WI38 (cell line): ENCODE data around the gene HDGFL3.
"Not testable (repeated sequence)": the region's sequence is repeated elsewhere in the genome, so short reads cannot be mapped to it uniquely, and the experiment has no call there.

Experiments
- H3K4me3 ChIP-seq: 2 replicates; pipeline ENCODE4 v1.5.1; 2011; ENCODE audit warnings: low read depth, mild to moderate bottlenecking, control low read depth, low read length
- TF ChIP-seq, protein P1 (sequence below): IDR thresholded peaks from 2 replicates; pipeline ENCODE4 v1.5.1; 2012; ENCODE audit warnings: low read depth, mild to moderate bottlenecking, control low read depth, low read length

The HDGFL3 gene

DNA sequence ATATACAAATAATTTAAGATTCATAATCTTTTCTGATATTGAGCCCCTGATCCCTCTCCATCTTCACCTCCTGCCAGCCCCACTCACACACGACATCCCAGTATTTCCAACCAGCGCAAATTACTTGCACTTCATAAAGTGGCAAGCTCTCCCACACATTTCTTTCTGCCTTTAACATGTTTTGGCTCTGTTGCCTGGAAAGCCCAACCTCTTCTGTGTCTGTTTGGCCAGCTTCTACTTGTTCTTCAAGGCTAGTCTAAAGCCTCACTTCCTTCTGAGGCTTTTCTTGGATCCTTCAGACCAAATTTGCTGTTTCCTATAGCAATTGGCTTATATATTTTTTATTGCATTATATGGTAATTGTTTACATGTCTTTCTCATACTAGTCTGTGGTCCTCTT, 105.3 kb downstream of the HDGFL3 start:
- H3K4me3 ChIP-seq, result no peak overlapping the region
- TF ChIP-seq, protein P1, sequence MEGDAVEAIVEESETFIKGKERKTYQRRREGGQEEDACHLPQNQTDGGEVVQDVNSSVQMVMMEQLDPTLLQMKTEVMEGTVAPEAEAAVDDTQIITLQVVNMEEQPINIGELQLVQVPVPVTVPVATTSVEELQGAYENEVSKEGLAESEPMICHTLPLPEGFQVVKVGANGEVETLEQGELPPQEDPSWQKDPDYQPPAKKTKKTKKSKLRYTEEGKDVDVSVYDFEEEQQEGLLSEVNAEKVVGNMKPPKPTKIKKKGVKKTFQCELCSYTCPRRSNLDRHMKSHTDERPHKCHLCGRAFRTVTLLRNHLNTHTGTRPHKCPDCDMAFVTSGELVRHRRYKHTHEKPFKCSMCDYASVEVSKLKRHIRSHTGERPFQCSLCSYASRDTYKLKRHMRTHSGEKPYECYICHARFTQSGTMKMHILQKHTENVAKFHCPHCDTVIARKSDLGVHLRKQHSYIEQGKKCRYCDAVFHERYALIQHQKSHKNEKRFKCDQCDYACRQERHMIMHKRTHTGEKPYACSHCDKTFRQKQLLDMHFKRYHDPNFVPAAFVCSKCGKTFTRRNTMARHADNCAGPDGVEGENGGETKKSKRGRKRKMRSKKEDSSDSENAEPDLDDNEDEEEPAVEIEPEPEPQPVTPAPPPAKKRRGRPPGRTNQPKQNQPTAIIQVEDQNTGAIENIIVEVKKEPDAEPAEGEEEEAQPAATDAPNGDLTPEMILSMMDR, result no peak

DNA sequence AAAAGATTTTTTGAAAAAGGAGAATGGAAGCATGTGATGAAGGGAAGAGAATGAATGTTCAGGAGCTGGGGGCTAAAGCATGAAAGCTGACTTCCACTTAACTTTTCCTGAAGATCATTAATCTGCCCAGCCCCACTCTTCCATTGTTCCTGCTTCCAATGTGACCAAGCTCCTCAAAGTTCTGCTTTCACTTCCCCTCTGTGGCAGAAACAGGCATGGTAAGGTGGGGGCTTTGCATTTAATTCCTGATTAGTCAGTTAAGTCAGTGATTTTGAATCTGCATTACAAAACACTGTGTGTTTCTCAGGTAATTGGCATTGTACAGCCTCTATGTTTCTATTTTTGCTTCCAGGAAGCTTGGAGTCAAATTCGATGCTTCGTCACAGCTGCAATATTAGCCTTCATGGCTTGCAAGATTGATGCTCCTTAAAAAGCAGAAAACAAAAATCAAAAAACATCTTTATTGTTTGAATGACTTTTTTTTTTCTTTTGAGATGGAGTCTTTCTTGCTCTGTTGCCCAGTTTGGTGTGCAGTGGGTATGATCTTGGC, 107.5 kb downstream of the HDGFL3 start:
- no peak overlapping the region for H3K4me3 ChIP-seq
- TF ChIP-seq, protein P1, result no peak

GRCh38 chr15:83099290-83099689, 108.3 kb downstream of the HDGFL3 start:
- H3K4me3 ChIP-seq, result no peak overlapping the region
- TF ChIP-seq, protein P1, result no peak

- TF ChIP-seq, protein P1, result no peak
- no peak overlapping the region for H3K4me3 ChIP-seq
Measured at GRCh38 chr15:83098079-83098478, 109.5 kb downstream of the HDGFL3 start.

DNA sequence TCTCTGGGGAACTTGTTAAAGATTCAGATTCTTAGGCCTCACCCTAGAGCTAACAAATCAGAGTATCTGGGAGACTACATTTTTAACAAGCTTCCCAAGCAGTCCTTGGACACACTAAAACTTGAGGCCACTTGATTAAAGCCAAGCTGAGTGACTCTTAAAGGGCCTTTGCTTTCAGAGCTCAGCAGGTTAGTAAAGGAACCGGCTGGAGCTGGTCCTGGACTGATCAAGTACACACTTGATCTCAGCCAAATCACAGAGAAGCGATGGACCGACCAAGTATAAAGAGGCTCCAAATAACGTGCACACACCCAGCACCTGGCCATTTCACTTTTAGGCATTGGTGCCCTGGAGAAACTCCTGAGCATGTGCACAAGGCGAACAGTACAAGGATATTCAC, 113.0 kb downstream of the HDGFL3 start:
- TF ChIP-seq, protein P1, result no peak
- H3K4me3 ChIP-seq, result no peak overlapping the region

- no peak overlapping the region for H3K4me3 ChIP-seq
- TF ChIP-seq, protein P1, result no peak
Measured at GRCh38 chr15:83092309-83092976, 115.2 kb downstream of the HDGFL3 start.

DNA sequence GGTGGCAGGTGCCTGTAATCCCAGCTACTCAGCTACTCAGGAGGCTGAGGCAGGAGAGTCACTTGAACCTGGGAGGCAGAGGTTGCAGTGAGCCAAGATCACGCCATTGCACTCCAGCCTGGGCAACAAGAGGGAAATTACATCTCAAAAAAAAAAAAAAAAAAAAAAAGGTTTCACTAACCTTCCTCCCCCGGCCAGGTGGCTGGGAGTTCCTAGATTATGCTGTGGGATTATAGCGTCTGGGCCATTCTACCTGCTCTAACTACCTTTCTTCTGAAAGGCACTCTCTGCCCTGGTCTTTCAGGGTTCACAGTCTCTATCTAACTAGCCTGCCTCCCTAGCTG, 115.7 kb downstream of the HDGFL3 start:
- not testable (repeated sequence) for H3K4me3 ChIP-seq

GRCh38 chr15:83090465-83090864, 117.2 kb downstream of the HDGFL3 start:
- TF ChIP-seq, protein P1, result no peak

More at GRCh38 chr15:83090465-83090864, 117.2 kb downstream of the HDGFL3 start:
- no peak overlapping the region for H3K4me3 ChIP-seq
